ENCODE measurements around the gene C8B.

DNA sequence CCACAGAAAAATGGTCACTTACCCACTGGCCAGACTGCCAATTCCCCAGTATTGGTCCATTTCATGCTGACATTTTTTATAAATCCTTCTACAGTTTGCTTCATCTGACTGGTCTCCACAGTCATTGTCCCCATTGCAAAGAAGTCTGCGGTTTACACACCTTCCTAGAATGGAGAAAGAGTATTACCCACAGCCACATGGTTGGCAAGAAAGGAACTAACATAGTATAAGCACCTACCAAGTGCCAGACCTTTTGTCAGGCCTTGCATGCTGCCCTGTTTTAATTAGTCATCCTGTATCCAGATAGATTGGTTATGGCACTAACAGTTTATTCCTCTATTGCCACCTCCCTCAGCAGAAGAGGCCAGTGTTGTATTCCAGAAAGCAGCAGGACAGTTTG is 11.2 kb downstream of the C8B start:
- TF ChIP-seq EZH2 (IDR thresholded peaks at IDR 0.05; ENCODE audit: insufficient read depth, poor library complexity, severe bottlenecking): no peak
- no peak for TF ChIP-seq EZH2phosphoT487 (IDR thresholded peaks at IDR 0.05; ENCODE audit: insufficient read depth, low read depth)
